ENCODE measurements around the gene ASGR2.

Gene ASGR2

DNA sequence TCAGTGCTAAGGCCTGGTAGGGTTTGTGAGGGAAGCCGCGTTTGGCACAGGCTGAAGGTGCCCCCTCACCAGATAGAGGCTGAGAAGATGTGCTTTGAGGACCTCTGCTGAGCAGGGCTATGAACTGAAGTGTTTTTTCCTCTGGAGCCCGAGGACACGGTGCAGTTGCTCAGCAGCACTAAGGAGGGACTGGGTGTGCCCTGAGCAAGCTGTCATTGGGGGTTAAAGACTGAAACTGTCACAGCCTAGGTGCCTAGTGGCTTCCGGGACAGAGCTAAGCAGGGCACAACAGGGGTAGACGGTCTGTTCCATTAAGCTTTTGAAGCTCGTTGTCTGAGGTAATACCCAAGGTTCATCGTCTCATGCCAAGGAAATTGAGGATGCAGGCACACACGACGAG lies 24.8 kb upstream of the ASGR2 start:
- no peak for DNase-seq (ENCODE audit: low spot score)
- TF ChIP-seq, protein P1, sequence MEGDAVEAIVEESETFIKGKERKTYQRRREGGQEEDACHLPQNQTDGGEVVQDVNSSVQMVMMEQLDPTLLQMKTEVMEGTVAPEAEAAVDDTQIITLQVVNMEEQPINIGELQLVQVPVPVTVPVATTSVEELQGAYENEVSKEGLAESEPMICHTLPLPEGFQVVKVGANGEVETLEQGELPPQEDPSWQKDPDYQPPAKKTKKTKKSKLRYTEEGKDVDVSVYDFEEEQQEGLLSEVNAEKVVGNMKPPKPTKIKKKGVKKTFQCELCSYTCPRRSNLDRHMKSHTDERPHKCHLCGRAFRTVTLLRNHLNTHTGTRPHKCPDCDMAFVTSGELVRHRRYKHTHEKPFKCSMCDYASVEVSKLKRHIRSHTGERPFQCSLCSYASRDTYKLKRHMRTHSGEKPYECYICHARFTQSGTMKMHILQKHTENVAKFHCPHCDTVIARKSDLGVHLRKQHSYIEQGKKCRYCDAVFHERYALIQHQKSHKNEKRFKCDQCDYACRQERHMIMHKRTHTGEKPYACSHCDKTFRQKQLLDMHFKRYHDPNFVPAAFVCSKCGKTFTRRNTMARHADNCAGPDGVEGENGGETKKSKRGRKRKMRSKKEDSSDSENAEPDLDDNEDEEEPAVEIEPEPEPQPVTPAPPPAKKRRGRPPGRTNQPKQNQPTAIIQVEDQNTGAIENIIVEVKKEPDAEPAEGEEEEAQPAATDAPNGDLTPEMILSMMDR (IDR thresholded peaks at IDR 0.05; ENCODE audit: extremely low read depth, missing control alignments): no peak

DNA sequence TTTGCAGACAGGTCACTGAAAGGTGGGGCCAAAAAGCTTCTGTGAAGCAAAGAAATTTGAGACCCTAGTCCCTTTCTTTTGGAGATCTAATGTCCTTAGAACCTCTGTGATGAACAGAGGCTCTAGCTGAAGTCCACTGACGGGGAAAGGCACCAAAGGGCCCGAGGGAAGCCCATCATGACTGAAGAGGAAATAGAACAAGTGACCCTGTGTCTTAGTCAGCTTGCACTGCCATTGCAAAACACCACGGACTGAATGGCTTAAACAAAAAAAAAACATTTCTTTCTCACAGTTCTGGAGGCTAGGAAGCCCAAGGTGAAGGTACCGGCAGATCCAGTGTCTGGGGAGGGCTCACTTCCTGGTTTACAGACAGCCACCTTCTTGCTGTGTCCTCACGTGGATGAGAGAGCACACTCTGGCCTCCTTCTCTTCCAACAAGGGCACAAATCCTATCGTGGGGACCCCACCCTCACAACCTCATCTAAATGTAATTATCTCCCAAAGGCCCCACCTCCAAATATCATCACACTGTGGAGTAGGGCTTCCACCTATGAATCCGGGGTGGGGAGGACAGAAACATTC lies 24.3 kb upstream of the ASGR2 start:
- DNase-seq (ENCODE audit: low spot score): no peak
- TF ChIP-seq, protein P1 (IDR thresholded peaks at IDR 0.05; ENCODE audit: extremely low read depth, missing control alignments): no peak

DNA sequence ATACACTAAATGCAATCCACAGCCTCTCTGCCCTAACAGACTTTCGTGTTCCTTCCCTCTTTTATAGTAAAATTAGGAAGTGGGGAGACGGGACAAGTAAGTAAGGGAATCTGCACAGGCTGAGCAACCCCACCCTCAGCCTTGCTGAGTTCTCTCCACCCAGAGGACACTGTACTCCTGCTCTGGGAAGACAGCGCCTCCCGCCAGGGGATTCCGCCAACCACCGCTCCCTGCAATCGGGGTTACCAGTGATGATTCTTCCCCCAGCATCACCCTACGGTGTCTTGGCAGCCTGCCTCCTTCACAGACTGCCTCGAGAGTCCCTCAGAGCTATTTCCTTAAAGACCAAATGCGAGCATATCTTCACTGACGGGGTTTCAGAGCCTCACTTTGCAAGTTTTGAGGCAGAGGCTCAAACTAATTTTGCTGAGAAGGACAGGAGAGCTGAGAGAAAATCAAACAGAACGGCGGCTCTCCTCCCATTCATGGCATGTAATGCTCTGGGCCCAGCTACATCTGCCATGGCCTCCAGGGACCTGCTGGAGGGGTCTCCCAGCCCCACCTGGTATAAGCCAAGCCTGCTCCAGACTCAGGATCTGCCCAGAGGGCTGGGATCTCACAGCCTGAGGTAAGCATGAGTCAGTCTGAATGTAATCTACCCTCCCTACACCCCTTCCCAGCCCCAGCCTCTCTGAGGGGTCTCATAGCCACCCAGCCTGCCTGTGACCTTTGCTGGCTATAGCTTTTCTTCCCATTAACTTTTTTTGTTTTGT lies 22.7 kb upstream of the ASGR2 start:
- DNase-seq (ENCODE audit: low spot score): no peak
- TF ChIP-seq, protein P1 (IDR thresholded peaks at IDR 0.05; ENCODE audit: extremely low read depth, missing control alignments): no peak

DNA sequence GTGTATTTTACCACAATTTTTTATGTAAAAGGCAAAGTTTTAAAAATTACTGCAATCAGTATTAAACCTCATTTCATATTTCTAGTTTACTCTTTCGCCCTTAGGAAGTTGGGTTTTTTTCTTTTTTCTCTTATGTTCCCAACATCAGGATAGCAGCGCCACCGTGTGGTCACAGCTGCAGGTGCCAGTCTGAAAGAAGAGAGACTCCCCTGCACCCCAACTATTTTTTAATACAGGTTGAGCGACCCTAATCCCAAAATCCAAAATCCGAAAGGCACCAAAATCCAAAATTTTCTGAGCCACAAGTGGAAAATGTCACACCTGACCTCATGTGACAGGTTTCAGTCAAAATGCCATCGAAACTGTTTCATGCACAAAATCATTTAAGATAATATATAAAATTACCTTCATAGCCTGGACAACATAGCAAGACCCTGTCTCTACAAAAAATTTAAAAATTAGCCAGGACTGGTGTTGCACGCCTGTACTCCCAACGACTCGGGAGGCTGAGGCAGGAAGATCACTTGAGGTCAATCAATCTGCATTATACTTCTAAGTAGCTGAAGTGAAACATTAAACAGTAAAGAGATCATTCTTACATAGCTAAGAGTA lies 21.8 kb upstream of the ASGR2 start:
- TF ChIP-seq, protein P1 (IDR thresholded peaks at IDR 0.05; ENCODE audit: extremely low read depth, missing control alignments): peak; percentile 86
- DNase-seq (ENCODE audit: low spot score): peak; percentile 71

DNA sequence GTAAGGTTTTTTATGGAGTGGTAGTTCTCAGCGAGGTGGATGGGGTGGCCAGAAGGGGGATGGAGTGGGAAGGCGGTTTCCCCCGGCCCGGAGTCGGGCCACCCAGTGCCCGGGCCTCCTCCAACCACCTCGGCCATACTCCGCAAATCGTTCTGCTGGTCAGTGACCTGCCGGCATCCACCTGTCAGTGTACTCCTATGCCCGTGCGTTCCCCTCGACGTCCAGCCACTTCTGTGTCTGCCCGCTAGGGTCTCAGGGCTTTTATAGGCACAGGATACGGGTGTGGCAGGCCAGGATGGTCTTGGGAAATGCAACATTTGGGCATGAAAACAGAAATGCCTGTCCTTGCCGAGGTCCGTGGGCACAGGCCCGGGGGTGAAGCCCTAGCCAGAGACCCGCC lies 19.3 kb upstream of the ASGR2 start:
- TF ChIP-seq, protein P1 (IDR thresholded peaks at IDR 0.05; ENCODE audit: extremely low read depth, missing control alignments): no peak
- no peak for DNase-seq (ENCODE audit: low spot score)

DNA sequence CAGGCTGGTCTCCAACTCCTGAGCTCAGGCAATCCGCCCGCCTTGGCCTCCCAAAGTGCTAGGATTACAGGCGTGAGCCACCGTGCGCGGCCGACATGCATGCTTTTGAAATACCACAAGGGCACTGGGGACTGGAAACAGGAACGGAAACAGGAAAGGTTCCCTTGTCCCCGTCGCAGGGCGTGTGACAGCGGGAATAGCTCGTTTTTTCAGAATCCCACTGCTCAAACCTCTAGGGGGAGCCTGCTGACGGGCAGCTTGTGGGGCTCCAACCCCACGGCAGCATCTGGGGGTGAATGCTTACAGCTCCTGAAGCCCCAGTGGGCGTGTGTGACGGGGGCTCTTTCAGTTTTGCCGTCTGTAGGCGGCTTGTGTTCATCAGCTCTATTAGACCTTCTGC lies 18.8 kb upstream of the ASGR2 start:
- TF ChIP-seq, protein P1 (IDR thresholded peaks at IDR 0.05; ENCODE audit: extremely low read depth, missing control alignments): peak; percentile 28
- DNase-seq (ENCODE audit: low spot score): no peak

DNA sequence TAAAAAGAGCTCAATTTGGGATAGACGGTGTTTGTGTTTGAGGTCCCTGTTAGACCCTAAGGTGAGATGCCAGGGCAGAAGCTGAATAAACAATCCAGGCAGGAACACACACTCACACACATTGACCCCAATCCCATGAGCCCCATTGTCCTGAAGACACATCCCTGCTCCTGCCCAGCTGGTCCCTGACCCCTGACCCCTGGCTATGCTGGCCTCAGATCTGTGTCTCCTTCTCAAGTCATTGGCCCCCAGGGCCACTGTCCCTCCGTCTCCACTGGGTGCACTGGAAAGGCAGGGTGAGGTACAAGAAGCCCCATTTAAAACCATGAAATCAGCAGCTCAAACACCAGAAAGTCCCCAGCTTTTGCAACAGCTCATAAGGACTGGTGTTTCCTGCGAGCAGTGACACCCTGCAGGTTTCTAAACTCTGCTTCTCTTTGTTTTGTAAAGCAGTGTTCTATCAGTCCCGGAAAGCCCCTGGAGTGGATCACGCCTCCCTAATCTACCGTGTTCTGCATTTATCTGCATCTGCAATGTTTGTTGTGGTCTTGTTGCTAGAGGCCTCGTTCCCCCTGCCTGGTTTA lies 18.0 kb upstream of the ASGR2 start:
- peak; percentile 83 for DNase-seq (ENCODE audit: low spot score)
- TF ChIP-seq, protein P1 (IDR thresholded peaks at IDR 0.05; ENCODE audit: extremely low read depth, missing control alignments): no peak
